Tibial artery (tissue), 4 donors: ENCODE data around the gene IRF2.

Experiments
- DNase-seq, 2 donors: peaks; one replicate each; pipeline ENCODE4 v3.0.0-alpha.2; 2019
- H3K27ac ChIP-seq, 2 donors: fragments of 200-600 bp; sonication (generic) in 1 of 2; 1 replicate in 1 of 2; 2 replicates in 1 of 2; pipeline ENCODE4 v1.5.1; 2018 to 2019; ENCODE audit warnings: mild to moderate bottlenecking in 1 of 2
- H3K27me3 ChIP-seq, 2 donors: fragments of 200-600 bp; sonication (generic) in 1 of 2; one replicate each; pipeline versions ENCODE4 v1.5.1 to v1.6.0; 2016 to 2019
- H3K36me3 ChIP-seq, 3 donors: fragments of 200-600 bp; sonication (generic) in 2 of 3; one replicate each; pipeline ENCODE4 v1.5.1; 2016 to 2019; ENCODE audit warnings: mild to moderate bottlenecking in 2 of 3
- H3K4me1 ChIP-seq, 4 donors: fragments of 200-600 bp; sonication (generic) in 2 of 4; 1 replicate in 3 of 4; 2 replicates in 1 of 4; pipeline ENCODE4 v1.5.1; 2016 to 2019
- H3K4me3 ChIP-seq, 2 donors: fragments of 200-600 bp; sonication (generic) in 1 of 2; 1 replicate in 1 of 2; 2 replicates in 1 of 2; pipeline ENCODE4 v1.5.1; 2018 to 2019; ENCODE audit warnings: mild to moderate bottlenecking in 2 of 2
- H3K9me3 ChIP-seq, 3 donors: fragments of 200-600 bp; sonication (generic) in 1 of 3; one replicate each; pipeline ENCODE4 v1.5.1; 2016 to 2019
- CTCF ChIP-seq, 2 experiments: fragments of 200-600 bp in 1 of 2; fragments of 450-650 bp in 1 of 2; IDR thresholded peaks; one replicate each; pipeline ENCODE4 v1.5.1; 2017 to 2019; ENCODE audit warnings: antibody characterized with exemption in 2 of 2, mild to moderate bottlenecking in 1 of 2, moderate library complexity in 1 of 2
- intact Hi-C: fragments of 100-400 bp; cut with DNase I; formaldehyde crosslinking; loops from one replicate; pipeline ENCODE4 v1.15.0; 2023; ENCODE audit warnings: low total_unique reads

Gene IRF2

GRCh38 chr4:184434021-184434420 is 40.3 kb downstream of the IRF2 start:
- Histone ChIP-seq H3K27me3 (no peaks in the 10 kb centered on the region), H3K4me3 (no peak overlapping the region), H3K9me3 (no peaks in the 10 kb centered on the region), H3K27ac (no peak overlapping the region), H3K36me3 (peaks cover 0 to 2% (median 0%) of the 10 kb centered on the region in 3 donors), H3K4me1 (peaks cover 0 to 45% (median 10%) of the 10 kb centered on the region in 4 donors)
- DNase-seq = no peak
- TF ChIP-seq CTCF (IDR thresholded peaks at IDR 0.05) = no peak
- intact Hi-C loops = no loop called here

- intact Hi-C loops = no loop called here
- peaks cover 2 to 9% (median 6%) of the 10 kb centered on the region in 3 donors for H3K36me3 ChIP-seq
- H3K9me3 ChIP-seq = no peaks in the 10 kb centered on the region
- no peak overlapping the region for H3K4me3 ChIP-seq
- no peak for DNase-seq
- no peaks in the 10 kb centered on the region for H3K27me3 ChIP-seq
- H3K4me1 ChIP-seq = peaks cover 0 to 40% (median 10%) of the 10 kb centered on the region in 4 donors
- no peak overlapping the region for H3K27ac ChIP-seq
- TF ChIP-seq CTCF (IDR thresholded peaks at IDR 0.05) = no peak
Observed at GRCh38 chr4:184433258-184433892, 41.0 kb downstream of the IRF2 start.

- intact Hi-C loops = no loop called here
- peak in 1 of 2 donors; percentile 48 for DNase-seq
- Histone ChIP-seq H3K4me1 (peaks cover 0 to 33% (median 11%) of the 10 kb centered on the region in 4 donors), H3K9me3 (no peaks in the 10 kb centered on the region), H3K4me3 (no peak overlapping the region), H3K36me3 (peaks cover 6 to 17% (median 9%) of the 10 kb centered on the region in 3 donors), H3K27ac (no peak overlapping the region), H3K27me3 (no peaks in the 10 kb centered on the region)
- TF ChIP-seq CTCF (IDR thresholded peaks at IDR 0.05) = no peak
Observed at GRCh38 chr4:184432127-184432922, 42.0 kb downstream of the IRF2 start.

GRCh38 chr4:184430163-184430562 is 44.2 kb downstream of the IRF2 start:
- DNase-seq = no peak
- H3K4me3 ChIP-seq = no peak overlapping the region
- intact Hi-C loops = no loop called here
- no peak for TF ChIP-seq CTCF (IDR thresholded peaks at IDR 0.05)
- H3K9me3 ChIP-seq = no peaks in the 10 kb centered on the region
- H3K4me1 ChIP-seq = peaks cover 0 to 28% (median 11%) of the 10 kb centered on the region in 4 donors
- H3K36me3 ChIP-seq = peaks cover 27 to 39% (median 28%) of the 10 kb centered on the region in 3 donors
- no peak overlapping the region for H3K27ac ChIP-seq
- H3K27me3 ChIP-seq = no peaks in the 10 kb centered on the region

- H3K9me3 ChIP-seq = no peaks in the 10 kb centered on the region
- DNase-seq = no peak
- no peaks in the 10 kb centered on the region for H3K27me3 ChIP-seq
- no peak overlapping the region for H3K27ac ChIP-seq
- peaks cover 35 to 50% (median 39%) of the 10 kb centered on the region in 3 donors for H3K36me3 ChIP-seq
- H3K4me3 ChIP-seq = no peak overlapping the region
- H3K4me1 ChIP-seq = peaks cover 0 to 19% (median 11%) of the 10 kb centered on the region in 4 donors
- no peak for TF ChIP-seq CTCF (IDR thresholded peaks at IDR 0.05)
- intact Hi-C loops = no loop called here
Observed at GRCh38 chr4:184428787-184429186, 45.6 kb downstream of the IRF2 start.
